ENCODE results near the gene TPK1. TPM values are rescaled to one million over a fixed set of nuclear protein-coding genes. Genes with fewer than 3 reads are reported as not detected.
"Not testable (repeated sequence)": the region's sequence is repeated elsewhere in the genome, so short reads cannot be mapped to it uniquely, and the experiment has no call there.

TPK1 gene
- total RNA-seq, 1 experiment from 2014 or later: 3.5 TPM

DNA sequence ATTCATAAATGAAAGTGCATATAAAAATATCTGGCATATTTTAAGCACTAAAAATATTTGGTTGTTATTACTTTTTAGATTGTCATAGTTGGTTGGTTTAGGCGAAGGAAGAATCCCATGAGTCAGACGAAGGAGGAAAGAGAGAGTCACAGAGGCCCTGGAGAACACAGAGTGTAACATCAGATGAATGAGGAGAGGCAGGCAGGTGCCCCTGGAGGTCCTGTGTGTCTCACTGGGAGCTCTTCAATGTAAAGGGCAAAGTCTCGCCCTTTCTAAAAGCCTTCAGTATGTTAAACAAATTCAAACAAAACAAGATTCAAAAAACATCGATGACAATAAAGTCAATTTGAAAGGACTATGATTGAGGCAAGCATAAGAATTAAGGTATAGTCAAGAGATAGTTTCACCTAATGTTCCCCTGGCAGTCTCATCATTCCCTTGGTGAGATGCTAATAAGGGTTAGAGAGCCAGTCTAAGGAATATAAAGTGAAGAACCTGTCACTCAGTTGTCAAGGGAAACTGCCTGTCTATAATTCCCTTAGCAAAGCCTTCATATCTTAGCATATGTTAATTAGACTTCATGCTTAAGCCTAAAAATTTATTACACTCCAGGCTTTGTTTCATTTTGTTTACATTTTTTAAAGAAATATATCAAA, 194.3 kb downstream of the TPK1 start:
- Histone ChIP-seq H3K36me3 (no peaks in the 10 kb centered on the region), H3K9me3 (no peaks in the 10 kb centered on the region), H3K4me3 (no peak overlapping the region), H3K27me3 (no peaks in the 10 kb centered on the region)
- no peak for DNase-seq

DNA sequence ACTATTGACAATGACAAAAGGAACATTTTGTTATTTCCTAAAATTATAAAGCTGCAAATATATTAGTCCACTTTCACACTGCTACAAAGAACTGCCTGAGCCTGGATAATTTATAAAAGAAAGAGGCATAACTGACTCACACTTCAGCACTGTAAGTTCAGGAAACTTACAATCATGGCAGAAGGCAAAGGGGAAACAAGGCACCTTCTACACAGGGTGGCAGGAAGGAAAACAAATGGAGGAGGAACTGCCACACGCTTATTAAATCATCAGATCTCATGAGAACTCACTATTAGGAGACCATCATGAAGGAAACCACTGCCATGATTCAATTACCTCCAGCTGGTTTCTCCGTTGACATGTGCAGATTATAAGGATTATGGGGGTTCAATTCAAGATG, 203.1 kb downstream of the TPK1 start:
- Histone ChIP-seq H3K4me3 (no peak overlapping the region), H3K9me3 (no peaks in the 10 kb centered on the region), H3K27me3 (no peaks in the 10 kb centered on the region), H3K36me3 (no peaks in the 10 kb centered on the region)
- no peak for DNase-seq

- no peak overlapping the region for H3K4me3 ChIP-seq
- H3K27me3 ChIP-seq: no peaks in the 10 kb centered on the region
- no peaks in the 10 kb centered on the region for H3K36me3 ChIP-seq
- DNase-seq: no peak
- no peaks in the 10 kb centered on the region for H3K9me3 ChIP-seq
Observed at GRCh38 chr7:144629598-144629997, 206.3 kb downstream of the TPK1 start.

- no peak for DNase-seq
- no peaks in the 10 kb centered on the region for H3K27me3 ChIP-seq
- H3K9me3 ChIP-seq: no peaks in the 10 kb centered on the region
- no peak overlapping the region for H3K4me3 ChIP-seq
- H3K36me3 ChIP-seq: no peaks in the 10 kb centered on the region
Observed at GRCh38 chr7:144629011-144629410, 206.8 kb downstream of the TPK1 start.

- no peak for DNase-seq
- H3K36me3 ChIP-seq: no peaks in the 10 kb centered on the region
- no peaks in the 10 kb centered on the region for H3K27me3 ChIP-seq
- H3K9me3 ChIP-seq: no peaks in the 10 kb centered on the region
- no peak overlapping the region for H3K4me3 ChIP-seq
Observed at GRCh38 chr7:144628176-144628575, 207.7 kb downstream of the TPK1 start.

DNA sequence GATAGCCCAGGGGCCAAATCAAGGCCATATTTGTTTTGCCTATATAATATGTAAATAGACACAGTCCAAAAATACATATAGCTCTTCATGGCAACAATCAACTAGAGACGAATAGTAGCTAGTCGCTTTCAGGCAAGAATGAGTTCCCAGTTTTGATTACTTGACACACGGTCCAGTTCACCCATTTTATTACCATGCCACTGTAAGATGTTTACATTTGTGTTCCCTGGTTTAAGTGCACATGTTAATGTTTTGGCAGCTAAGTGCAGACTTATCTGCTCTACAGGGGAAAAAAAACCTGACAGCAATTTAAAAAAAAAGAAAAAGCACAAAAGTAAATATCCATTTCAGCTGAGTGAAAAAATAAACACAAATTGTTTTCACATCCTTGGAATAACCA, 213.1 kb downstream of the TPK1 start:
- no peaks in the 10 kb centered on the region for H3K9me3 ChIP-seq
- H3K27me3 ChIP-seq: no peaks in the 10 kb centered on the region
- DNase-seq: no peak
- H3K4me3 ChIP-seq: no peak overlapping the region
- no peaks in the 10 kb centered on the region for H3K36me3 ChIP-seq

- H3K9me3 ChIP-seq: no peaks in the 10 kb centered on the region
- no peaks in the 10 kb centered on the region for H3K27me3 ChIP-seq
- no peak for DNase-seq
- no peak overlapping the region for H3K4me3 ChIP-seq
- no peaks in the 10 kb centered on the region for H3K36me3 ChIP-seq
Observed at GRCh38 chr7:144606261-144606660, 229.6 kb downstream of the TPK1 start.

GRCh38 chr7:144596953-144597352, 238.9 kb downstream of the TPK1 start:
- Histone ChIP-seq H3K9me3 (no peaks in the 10 kb centered on the region), H3K4me3 (no peak overlapping the region), H3K27me3 (no peaks in the 10 kb centered on the region), H3K36me3 (no peaks in the 10 kb centered on the region)
- DNase-seq: no peak

DNA sequence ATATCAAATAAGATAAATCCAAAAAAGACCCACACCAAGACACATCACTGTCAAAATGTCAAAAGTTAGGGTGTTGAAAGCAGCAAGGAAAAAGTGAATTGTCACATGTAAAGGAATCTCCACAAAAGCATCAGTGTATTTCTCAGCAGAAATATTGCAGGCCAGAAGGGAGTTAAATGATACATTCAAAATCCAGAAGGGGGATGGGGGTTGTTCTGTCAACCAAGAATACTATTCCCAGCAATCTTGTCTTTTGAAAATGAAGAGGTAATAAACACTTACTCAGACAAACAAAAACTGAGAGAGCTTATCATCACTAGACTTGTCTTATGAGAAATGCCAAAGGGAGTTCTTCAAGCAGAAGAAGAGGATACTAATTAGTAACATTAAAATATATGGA, 241.3 kb downstream of the TPK1 start:
- H3K4me3 ChIP-seq: no peak overlapping the region
- H3K27me3 ChIP-seq: no peaks in the 10 kb centered on the region
- DNase-seq: no peak
- H3K9me3 ChIP-seq: no peaks in the 10 kb centered on the region
- H3K36me3 ChIP-seq: no peaks in the 10 kb centered on the region

GRCh38 chr7:144588559-144589051, 247.2 kb downstream of the TPK1 start:
- no peak for DNase-seq
- Histone ChIP-seq H3K4me3 (no peak overlapping the region), H3K9me3 (no peaks in the 10 kb centered on the region), H3K27me3 (no peaks in the 10 kb centered on the region), H3K36me3 (no peaks in the 10 kb centered on the region)

GRCh38 chr7:144587701-144588100, 248.2 kb downstream of the TPK1 start:
- Histone ChIP-seq H3K27me3 (no peaks in the 10 kb centered on the region), H3K4me3 (no peak overlapping the region), H3K36me3 (no peaks in the 10 kb centered on the region), H3K9me3 (no peaks in the 10 kb centered on the region)
- DNase-seq: no peak

DNA sequence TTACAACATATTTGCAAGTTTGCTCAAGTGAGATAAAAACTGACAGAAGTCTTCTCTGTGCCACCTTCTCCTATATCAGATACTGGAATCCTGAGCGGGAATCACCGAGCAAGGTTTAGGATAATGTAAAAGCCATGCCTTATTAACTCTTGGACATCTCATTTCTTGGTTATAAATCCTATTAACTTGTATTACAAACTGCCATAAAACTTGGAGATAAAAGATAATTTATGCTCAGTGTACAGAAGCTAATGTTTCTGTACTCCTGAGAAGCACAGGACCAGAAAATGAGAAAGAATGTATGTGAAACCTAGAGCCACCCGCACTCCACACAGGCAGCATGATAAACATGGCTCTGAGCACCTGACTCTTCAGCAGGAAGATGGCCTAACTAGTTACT, 251.1 kb downstream of the TPK1 start:
- Histone ChIP-seq H3K4me3 (no peak overlapping the region), H3K36me3 (no peaks in the 10 kb centered on the region), H3K27me3 (no peaks in the 10 kb centered on the region), H3K9me3 (no peaks in the 10 kb centered on the region)
- no peak for DNase-seq

DNA sequence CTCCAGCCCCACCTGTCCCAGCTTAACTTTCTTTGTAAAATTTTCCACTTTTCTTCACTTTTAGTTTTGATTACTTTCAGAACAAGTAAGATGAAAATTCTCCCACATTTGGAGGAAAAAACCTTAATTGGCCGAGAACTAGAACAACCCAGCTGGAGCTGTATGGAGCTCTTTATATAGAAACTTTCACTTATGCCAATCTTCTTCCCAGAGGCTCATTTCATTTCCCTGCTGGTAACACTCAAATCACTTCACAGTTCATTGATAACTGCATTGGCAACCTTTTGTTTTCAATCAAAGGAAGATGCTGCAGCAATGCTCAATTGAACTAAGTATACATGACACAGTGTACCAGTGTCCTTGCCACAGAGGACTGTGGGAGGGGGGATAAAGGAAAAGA, 256.2 kb downstream of the TPK1 start:
- Histone ChIP-seq H3K9me3 (no peaks in the 10 kb centered on the region), H3K27me3 (no peaks in the 10 kb centered on the region), H3K4me3 (no peak overlapping the region), H3K36me3 (no peaks in the 10 kb centered on the region)
- DNase-seq: no peak

DNA sequence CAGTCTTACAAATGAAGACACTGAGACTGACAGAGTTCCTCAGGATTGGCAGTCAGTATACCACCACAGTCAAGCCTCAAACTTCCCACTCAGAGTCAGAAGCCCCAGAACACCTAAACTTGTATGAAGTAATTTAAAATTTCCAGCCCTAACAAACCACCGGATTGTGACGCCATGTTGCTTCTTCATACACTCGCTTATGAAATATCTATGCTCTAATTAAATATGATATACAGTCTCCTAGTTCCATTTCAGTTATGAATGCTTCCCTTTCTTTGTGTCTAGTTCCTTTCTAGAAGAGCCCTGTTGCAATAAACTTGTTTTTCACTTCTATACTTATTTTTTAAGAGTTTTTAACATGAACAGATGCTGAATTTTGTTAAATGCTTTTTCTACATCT, 260.4 kb downstream of the TPK1 start:
- no peaks in the 10 kb centered on the region for H3K27me3 ChIP-seq
- H3K9me3 ChIP-seq: no peaks in the 10 kb centered on the region
- H3K36me3 ChIP-seq: no peaks in the 10 kb centered on the region
- no peak for DNase-seq
- H3K4me3 ChIP-seq: no peak overlapping the region

- DNase-seq, H3K27me3 ChIP-seq, H3K4me3 ChIP-seq, H3K9me3 ChIP-seq, H3K36me3 ChIP-seq: not testable (repeated sequence)
Observed at GRCh38 chr7:144574753-144575152, 261.1 kb downstream of the TPK1 start.

DNA sequence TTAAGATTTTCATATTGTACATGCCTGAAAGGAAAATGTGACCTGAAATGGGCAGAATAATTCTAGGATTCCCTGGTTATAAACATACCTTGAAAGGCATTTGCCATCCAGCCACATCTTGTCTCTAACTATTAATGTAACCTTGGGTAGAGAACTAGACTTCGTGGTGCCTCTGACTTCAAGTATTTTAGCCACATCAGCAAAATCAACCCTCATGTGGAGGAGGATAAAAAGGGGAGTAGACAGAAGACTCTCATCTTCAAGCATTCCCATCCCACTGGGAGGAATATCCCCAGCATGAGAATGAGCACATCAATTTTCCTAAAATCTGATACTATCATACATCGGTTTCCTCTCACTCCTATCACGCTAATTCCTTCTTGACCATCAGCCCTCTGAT, 267.6 kb downstream of the TPK1 start:
- no peaks in the 10 kb centered on the region for H3K27me3 ChIP-seq
- no peaks in the 10 kb centered on the region for H3K9me3 ChIP-seq
- no peak overlapping the region for H3K4me3 ChIP-seq
- H3K36me3 ChIP-seq: no peaks in the 10 kb centered on the region
- no peak for DNase-seq

GRCh38 chr7:144565586-144565985, 270.3 kb downstream of the TPK1 start:
- Histone ChIP-seq H3K27me3 (no peaks in the 10 kb centered on the region), H3K4me3 (no peak overlapping the region), H3K9me3 (no peaks in the 10 kb centered on the region), H3K36me3 (no peaks in the 10 kb centered on the region)
- DNase-seq: no peak

DNA sequence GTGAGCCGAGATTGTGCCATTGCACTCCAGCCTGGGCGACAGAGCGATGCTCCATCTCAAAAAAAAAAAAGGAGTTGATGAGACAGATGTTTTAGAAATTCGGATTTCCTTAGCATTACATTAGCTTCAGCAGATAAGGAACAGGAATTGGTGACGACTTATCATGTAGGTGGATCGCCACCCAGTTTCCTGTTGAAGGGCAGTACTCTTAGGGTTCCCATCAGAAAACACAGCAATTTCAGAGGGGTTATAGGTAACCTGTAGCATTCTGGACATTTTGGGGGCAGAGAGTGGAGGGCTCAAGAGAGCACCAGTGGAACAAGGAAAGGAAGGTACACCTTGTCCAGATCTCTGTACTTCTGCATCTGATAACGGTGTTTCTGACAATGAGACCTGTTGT, 286.0 kb downstream of the TPK1 start:
- Histone ChIP-seq H3K4me3 (no peak overlapping the region), H3K36me3 (no peaks in the 10 kb centered on the region), H3K27me3 (no peaks in the 10 kb centered on the region), H3K9me3 (no peaks in the 10 kb centered on the region)
- no peak for DNase-seq

- no peak for DNase-seq
- H3K36me3 ChIP-seq: no peaks in the 10 kb centered on the region
Observed at GRCh38 chr7:144548556-144548955, 287.3 kb downstream of the TPK1 start.

More at GRCh38 chr7:144548556-144548955, 287.3 kb downstream of the TPK1 start:
- H3K4me3 ChIP-seq: no peak overlapping the region
- H3K27me3 ChIP-seq: no peaks in the 10 kb centered on the region
- H3K9me3 ChIP-seq: no peaks in the 10 kb centered on the region

Measured in MG63 (cell line).